ENCODE data around the gene DBX1.

Gene DBX1

GRCh38 chr11:20111871-20112270 is 48.4 kb downstream of the DBX1 start:
- Histone ChIP-seq H3K36me3 (replicated peaks; ENCODE audit: insufficient read depth, low read length) (no peaks in the 10 kb centered on the region), H3K4me2 (ENCODE audit: low read depth, low read length) (no peak overlapping the region), H3K79me2 (ENCODE audit: low read length) (no peaks in the 10 kb centered on the region), H3K27ac (ENCODE audit: low read length) (no peak overlapping the region), H3K4me3 (ENCODE audit: low read length) (no peak overlapping the region), H3K4me1 (ENCODE audit: low read length) (no peaks in the 10 kb centered on the region), H4K20me1 (ENCODE audit: insufficient read depth, low read length) (no peaks in the 10 kb centered on the region), H3F3A (ENCODE audit: insufficient read depth, low read length) (no peaks in the 10 kb centered on the region), H2AFZ (ENCODE audit: low read length) (no peak overlapping the region), H3K27me3 (replicated peaks; ENCODE audit: insufficient read depth, low read length) (no peaks in the 10 kb centered on the region), H3K9me3 (replicated peaks; ENCODE audit: insufficient read depth, low read length) (no peaks in the 10 kb centered on the region), H3K9me2 (replicated peaks; ENCODE audit: insufficient read depth, low read length) (no peaks in the 10 kb centered on the region), H3K9ac (ENCODE audit: low read length) (no peak overlapping the region)
- DNase-seq: no peak
- no peak for TF ChIP-seq EZH2 (optimal IDR thresholded peaks at IDR 0.05; ENCODE audit: low read depth, low read length)
- no peak for TF ChIP-seq EZH2phosphoT487 (IDR thresholded peaks at IDR 0.05; ENCODE audit: low read length)
- no peak for TF ChIP-seq CTCF (IDR thresholded peaks at IDR 0.05; ENCODE audit: low read length)

- Histone ChIP-seq H3K27me3 (replicated peaks; ENCODE audit: insufficient read depth, low read length) (no peaks in the 10 kb centered on the region), H4K20me1 (ENCODE audit: insufficient read depth, low read length) (no peaks in the 10 kb centered on the region), H3K9ac (ENCODE audit: low read length) (no peak overlapping the region), H3F3A (ENCODE audit: insufficient read depth, low read length) (no peaks in the 10 kb centered on the region), H3K9me2 (replicated peaks; ENCODE audit: insufficient read depth, low read length) (no peaks in the 10 kb centered on the region), H3K36me3 (replicated peaks; ENCODE audit: insufficient read depth, low read length) (no peaks in the 10 kb centered on the region), H3K79me2 (ENCODE audit: low read length) (no peaks in the 10 kb centered on the region), H2AFZ (ENCODE audit: low read length) (no peak overlapping the region), H3K4me2 (ENCODE audit: low read depth, low read length) (no peak overlapping the region), H3K27ac (ENCODE audit: low read length) (no peak overlapping the region), H3K4me3 (ENCODE audit: low read length) (no peak overlapping the region), H3K4me1 (ENCODE audit: low read length) (no peaks in the 10 kb centered on the region), H3K9me3 (replicated peaks; ENCODE audit: insufficient read depth, low read length) (no peaks in the 10 kb centered on the region)
- TF ChIP-seq EZH2phosphoT487 (IDR thresholded peaks at IDR 0.05; ENCODE audit: low read length): no peak
- TF ChIP-seq CTCF (IDR thresholded peaks at IDR 0.05; ENCODE audit: low read length): peak; percentile 96
- peak; percentile 77 for DNase-seq
Observed at GRCh38 chr11:20110908-20111669, 49.2 kb downstream of the DBX1 start.

GRCh38 chr11:20109731-20110445 is 50.4 kb downstream of the DBX1 start:
- TF ChIP-seq CTCF (IDR thresholded peaks at IDR 0.05; ENCODE audit: low read length) (no peak), EZH2 (optimal IDR thresholded peaks at IDR 0.05; ENCODE audit: low read depth, low read length) (no peak), EZH2phosphoT487 (IDR thresholded peaks at IDR 0.05; ENCODE audit: low read length) (no peak)
- Histone ChIP-seq H4K20me1 (ENCODE audit: insufficient read depth, low read length) (no peaks in the 10 kb centered on the region), H3K36me3 (replicated peaks; ENCODE audit: insufficient read depth, low read length) (no peaks in the 10 kb centered on the region), H3K79me2 (ENCODE audit: low read length) (no peaks in the 10 kb centered on the region), H3K9me3 (replicated peaks; ENCODE audit: insufficient read depth, low read length) (no peaks in the 10 kb centered on the region), H2AFZ (ENCODE audit: low read length) (no peak overlapping the region), H3K9ac (ENCODE audit: low read length) (no peak overlapping the region), H3K27ac (ENCODE audit: low read length) (no peak overlapping the region), H3K27me3 (replicated peaks; ENCODE audit: insufficient read depth, low read length) (no peaks in the 10 kb centered on the region), H3F3A (ENCODE audit: insufficient read depth, low read length) (no peaks in the 10 kb centered on the region), H3K9me2 (replicated peaks; ENCODE audit: insufficient read depth, low read length) (no peaks in the 10 kb centered on the region), H3K4me2 (ENCODE audit: low read depth, low read length) (no peak overlapping the region), H3K4me3 (ENCODE audit: low read length) (no peak overlapping the region), H3K4me1 (ENCODE audit: low read length) (no peaks in the 10 kb centered on the region)
- DNase-seq: no peak
